Cortex of kidney (tissue), 1 donor: ENCODE measurements around the gene NME2.

Experiments
- DNase-seq: peaks from one replicate; lab custom pipeline; 2025; lab: John Stamatoyannopoulos, UW

Gene NME2

DNA sequence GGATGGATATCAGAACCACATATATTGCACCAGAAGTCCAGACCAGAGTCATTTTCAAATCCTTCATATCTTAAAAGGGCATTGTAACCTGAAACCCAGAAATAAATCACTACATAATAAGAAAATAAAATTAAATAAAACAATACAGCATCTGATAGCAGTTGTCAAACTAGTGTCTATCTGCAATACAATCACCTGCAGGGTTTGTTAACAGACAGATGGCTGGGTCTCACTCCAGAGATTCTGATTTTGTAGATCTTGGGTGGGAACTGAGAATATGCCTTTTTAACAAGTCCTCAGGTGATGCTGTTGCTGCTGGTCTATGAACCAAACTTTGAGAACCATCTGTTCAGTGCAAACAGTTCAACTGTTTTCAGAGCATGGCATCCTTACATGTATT lies 37.6 kb downstream of the NME2 start:
- no peak for DNase-seq

DNA sequence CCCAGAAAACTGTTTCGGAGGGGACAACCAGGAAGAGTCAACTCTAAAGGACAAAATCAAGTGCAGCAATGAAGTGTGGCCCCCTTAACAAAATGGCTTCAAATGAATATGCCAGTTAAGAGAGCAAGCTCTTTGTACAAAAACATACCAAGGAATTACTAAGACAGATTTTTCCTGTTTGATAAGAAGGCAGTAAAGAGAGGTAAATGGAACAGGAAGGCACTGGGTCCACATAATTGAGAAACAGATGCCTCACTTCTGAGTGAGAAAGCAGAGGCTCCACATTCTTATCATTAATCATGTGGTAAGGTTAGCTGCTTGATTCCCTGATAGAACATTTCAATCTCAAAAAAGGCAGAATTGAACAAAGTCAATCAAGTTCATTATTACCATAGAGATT lies 48.7 kb downstream of the NME2 start:
- no peak for DNase-seq

DNA sequence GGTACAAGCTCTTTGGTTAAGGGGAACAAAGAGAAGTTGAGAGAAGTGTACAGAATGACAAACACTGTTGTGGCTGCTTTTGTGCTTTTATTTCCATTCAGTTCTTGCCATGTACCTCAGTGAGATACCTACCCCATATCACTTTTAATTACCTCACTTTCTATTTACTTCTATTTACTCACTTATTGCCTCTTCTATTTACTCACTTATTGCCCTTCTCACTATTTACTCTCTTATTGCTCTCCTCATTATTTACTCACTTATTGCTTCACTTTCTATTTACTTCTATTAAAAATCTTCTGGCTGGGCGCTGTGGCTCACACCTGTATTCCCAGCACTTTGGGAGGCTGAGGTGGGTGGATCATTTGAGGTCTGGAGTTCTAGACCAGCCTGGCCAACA lies 51.7 kb downstream of the NME2 start:
- no peak for DNase-seq

DNA sequence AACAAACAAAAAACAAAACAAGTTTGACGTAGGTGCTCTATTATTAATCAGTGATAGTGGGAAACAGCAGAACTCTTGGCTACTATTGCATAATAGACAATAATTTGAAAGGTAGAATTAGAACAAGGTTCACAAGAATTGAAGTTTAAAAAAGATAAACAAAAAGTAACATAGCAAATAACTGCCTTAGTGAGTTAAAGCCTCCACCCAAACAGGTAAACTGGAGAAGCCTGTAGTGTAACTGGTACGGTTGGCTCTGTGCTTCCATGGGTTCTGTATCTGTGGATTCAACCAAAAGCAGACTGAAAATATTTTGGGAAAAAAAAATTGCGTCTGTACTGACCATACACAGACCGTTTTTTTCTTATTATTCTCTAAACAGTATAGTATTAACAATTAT lies 55.1 kb downstream of the NME2 start:
- DNase-seq = no peak
